Transverse colon (tissue), 4 donors: ENCODE data around the gene MAPK8IP2. TPM values are rescaled to one million over a fixed set of nuclear protein-coding genes. Genes with fewer than 3 reads are reported as not detected.
"Not testable (repeated sequence)": the region's sequence is repeated elsewhere in the genome, so short reads cannot be mapped to it uniquely, and the experiment has no call there.

Experiments
- DNase-seq: peaks from one replicate; pipeline ENCODE4 v3.0.0-alpha.2; 2019
- H3K27ac ChIP-seq, 4 donors: fragments of 200-600 bp; sonication (generic); 2 replicates each; pipeline ENCODE4 v1.5.1; 2016 to 2018; ENCODE audit warnings: inconsistent platforms in 4 of 4
- H3K27me3 ChIP-seq: fragments of 200-600 bp; sonication (generic); 2 replicates; pipeline ENCODE4 v1.5.1; 2017; ENCODE audit warnings: inconsistent platforms
- H3K36me3 ChIP-seq, 4 donors: fragments of 200-600 bp; sonication (generic); 2 replicates each; pipeline ENCODE4 v1.5.1; 2017 to 2019; ENCODE audit warnings: inconsistent platforms in 4 of 4
- H3K4me1 ChIP-seq, 4 donors: fragments of 200-600 bp; sonication (generic); 2 replicates each; pipeline ENCODE4 v1.5.1; 2017 to 2020; ENCODE audit warnings: inconsistent platforms in 4 of 4
- H3K4me3 ChIP-seq, 4 donors: fragments of 200-600 bp; sonication (generic); 1 replicate in 1 of 4; 2 replicates in 3 of 4; pipeline versions ENCODE4 v1.5.1 to v1.6.1; 2017 to 2019; ENCODE audit warnings: inconsistent platforms in 4 of 4
- H3K9me3 ChIP-seq, 2 donors: fragments of 200-600 bp; sonication (generic); 2 replicates each; pipeline ENCODE4 v1.5.1; 2017 to 2019; ENCODE audit warnings: inconsistent platforms in 2 of 2
- CTCF ChIP-seq, 5 experiments: fragments of 200-600 bp in 3 of 5; fragments of 450-650 bp in 2 of 5; sonication (generic) in 3 of 5; IDR thresholded peaks; 1 replicate in 2 of 5; 2 replicates in 3 of 5; pipeline ENCODE4 v1.5.1; 2016 to 2017; ENCODE audit warnings: antibody characterized with exemption in 5 of 5, inconsistent platforms in 3 of 5, mild to moderate bottlenecking in 2 of 5, moderate library complexity in 1 of 5
- EP300 ChIP-seq: sonication (generic); formaldehyde crosslinking; IDR thresholded peaks from one replicate; pipeline ENCODE4 v1.6.1; 2017; ENCODE audit warnings: antibody characterized with exemption, low read depth
- POLR2A ChIP-seq: fragments of 450-650 bp; IDR thresholded peaks from one replicate; pipeline ENCODE4 v1.6.1; 2016; ENCODE audit warnings: antibody characterized with exemption, mild to moderate bottlenecking, moderate library complexity
- POLR2AphosphoS5 ChIP-seq, 3 donors: sonication (generic); formaldehyde crosslinking; IDR thresholded peaks; one replicate each; pipeline ENCODE4 v1.6.1; 2016; ENCODE audit warnings: antibody characterized with exemption in 3 of 3
- WGBS, 2 donors: methylation state at CpG; one replicate each; pipeline ENCODE4 v1.1.5; 2018; ENCODE audit warnings: low coverage in 1 of 2; 5-methylcytosine and 5-hydroxymethylcytosine counted together
- in situ Hi-C, 4 donors: fragments of 200-750 bp; cut with MboI; loops; one replicate each; pipeline versions ENCODE4 v1.15.0 to v1.15.1; 2017; ENCODE audit warnings: low sequenced_read_pairs in 3 of 4, low pct_ligation_motif_present in 1 of 4, low pct_unique_long_range_greater_than_20kb in 1 of 4
- intact Hi-C: fragments of 100-400 bp; cut with DNase I; formaldehyde crosslinking; loops from one replicate; pipeline ENCODE4 v1.15.1; 2023; ENCODE audit warnings: low total_unique reads
- total RNA-seq, 4 donors: library from RNA; depleted of rRNA; stranded (reverse); fragments of >200 nt; gene quantifications; one replicate each; pipeline ENCODE4 v1.1.0, GENCODE V29; 2016

Gene MAPK8IP2
- total RNA-seq, 4 donors from 2014 or later, result 1.1 to 3.4 (median 1.8) TPM

- Histone ChIP-seq H3K4me1 (peaks cover 0 to 5% (median 2%) of the 10 kb centered on the region in 4 donors), H3K27me3 (peaks cover 67% of the 10 kb centered on the region), H3K36me3 (no peaks in the 10 kb centered on the region), H3K9me3 (no peaks in the 10 kb centered on the region), H3K27ac (no peak overlapping the region), H3K4me3 (no peak overlapping the region)
- no peak for DNase-seq
- in situ Hi-C loops (no loop called here), intact Hi-C loops (no loop called here)
- 90% methylated on average over 10 of the region's 20 CpGs; no CpG with 5 or more reads in 1 of the 2 donors for WGBS, 2 donors
- TF ChIP-seq POLR2AphosphoS5 (IDR thresholded peaks at IDR 0.05) (no peak), EP300 (no peak), CTCF (IDR thresholded peaks at IDR 0.05) (no peak), POLR2A (no peak)
Observed at GRCh38 chr22:50605613-50606074, 5.1 kb downstream of the MAPK8IP2 start.

DNA sequence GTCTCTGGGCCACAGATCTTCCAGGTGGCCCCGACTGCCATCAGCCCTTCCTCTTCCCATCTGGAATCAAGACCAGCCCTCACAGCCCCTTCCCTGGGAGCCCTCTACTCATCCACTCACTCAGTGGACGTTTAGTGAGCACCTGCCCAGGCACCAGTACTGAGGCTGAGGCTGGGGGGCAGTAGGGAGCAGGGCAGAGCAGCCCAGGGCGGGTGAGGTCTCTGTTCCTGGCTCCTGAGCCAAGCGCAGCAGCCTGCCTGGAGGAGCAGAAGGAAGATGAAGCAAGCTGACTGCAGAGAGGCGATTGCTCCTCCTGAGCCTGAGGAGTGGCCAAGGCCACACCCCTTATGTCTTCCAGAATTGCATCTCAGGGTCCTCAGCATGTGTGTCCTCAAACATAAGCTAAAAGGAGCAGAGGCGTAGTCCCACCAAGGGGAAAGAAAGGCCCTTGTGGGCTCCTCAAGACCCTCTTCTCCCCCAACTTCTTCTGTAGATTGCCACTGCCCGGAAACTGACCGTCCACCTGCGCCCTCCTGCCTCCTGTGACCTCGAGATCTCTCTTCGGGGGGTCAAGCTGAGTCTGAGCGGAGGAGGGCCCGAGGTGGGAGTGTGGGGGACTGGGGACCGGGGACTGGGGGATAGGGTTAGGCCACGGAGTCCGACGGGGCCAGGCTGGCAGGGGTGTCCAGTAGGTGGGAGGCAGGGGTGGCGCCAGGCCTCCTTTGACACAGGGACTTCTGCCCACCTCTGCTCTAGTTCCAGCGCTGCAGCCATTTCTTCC is 5.8 kb downstream of the MAPK8IP2 start:
- Histone ChIP-seq H3K9me3 (no peaks in the 10 kb centered on the region), H3K4me1 (no peaks in the 10 kb centered on the region), H3K27ac (no peak overlapping the region), H3K27me3 (peaks cover 61% of the 10 kb centered on the region), H3K36me3 (no peaks in the 10 kb centered on the region), H3K4me3 (no peak overlapping the region)
- TF ChIP-seq CTCF (IDR thresholded peaks at IDR 0.05) (no peak), EP300 (no peak), POLR2A (no peak), POLR2AphosphoS5 (IDR thresholded peaks at IDR 0.05) (no peak)
- no peak for DNase-seq
- in situ Hi-C loops, result no loop called here
- intact Hi-C loops, result no loop called here
- WGBS, 2 donors, result 72% methylated on average over 19 of the region's 19 CpGs; no CpG with 5 or more reads in 1 of the 2 donors

DNA sequence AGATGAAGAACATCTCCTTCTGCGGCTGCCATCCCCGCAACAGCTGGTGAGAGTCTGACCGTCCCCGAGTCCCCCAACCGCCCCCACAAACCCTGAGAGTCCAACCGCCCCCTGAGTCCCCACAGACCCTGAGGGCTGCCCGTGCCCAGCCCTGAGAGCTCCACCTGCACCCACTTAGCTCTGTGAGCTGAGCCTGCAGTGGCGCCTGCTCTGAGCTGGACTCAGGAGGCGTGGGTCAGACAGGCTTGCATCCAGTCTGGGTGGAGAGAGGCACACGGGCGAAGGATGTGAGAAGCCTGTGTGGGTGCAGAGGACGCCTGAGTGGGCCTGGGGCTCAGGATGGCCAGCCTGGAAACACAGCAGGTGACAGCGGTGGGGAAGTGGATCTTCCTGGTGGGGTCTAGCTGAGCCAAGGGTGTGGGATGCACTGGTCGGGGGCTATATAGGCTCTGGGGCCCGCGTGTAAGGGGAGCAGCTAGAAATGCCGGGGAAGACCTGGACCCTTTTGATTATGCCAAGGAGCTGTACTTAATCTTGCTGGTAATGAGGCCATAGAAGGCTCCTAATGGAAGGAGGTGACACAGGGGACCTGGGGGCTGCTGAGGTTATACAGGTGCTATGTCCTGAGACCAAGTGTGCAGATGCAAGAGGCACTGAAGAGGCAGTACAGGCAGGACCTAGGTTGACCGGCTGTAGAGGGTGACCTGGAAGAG is 6.5 kb downstream of the MAPK8IP2 start:
- Histone ChIP-seq H3K9me3 (no peaks in the 10 kb centered on the region), H3K4me3 (no peak overlapping the region), H3K27me3 (peaks cover 54% of the 10 kb centered on the region), H3K4me1 (peaks cover 0 to under 1% (median under 1%) of the 10 kb centered on the region in 4 donors), H3K36me3 (no peaks in the 10 kb centered on the region), H3K27ac (no peak overlapping the region)
- TF ChIP-seq CTCF (IDR thresholded peaks at IDR 0.05) (no peak), POLR2AphosphoS5 (IDR thresholded peaks at IDR 0.05) (no peak), POLR2A (no peak), EP300 (no peak)
- intact Hi-C loops (no loop called here), in situ Hi-C loops (no loop called here)
- WGBS, 2 donors, result 78% methylated on average over 18 of the region's 18 CpGs; no CpG with 5 or more reads in 1 of the 2 donors
- no peak for DNase-seq

DNA sequence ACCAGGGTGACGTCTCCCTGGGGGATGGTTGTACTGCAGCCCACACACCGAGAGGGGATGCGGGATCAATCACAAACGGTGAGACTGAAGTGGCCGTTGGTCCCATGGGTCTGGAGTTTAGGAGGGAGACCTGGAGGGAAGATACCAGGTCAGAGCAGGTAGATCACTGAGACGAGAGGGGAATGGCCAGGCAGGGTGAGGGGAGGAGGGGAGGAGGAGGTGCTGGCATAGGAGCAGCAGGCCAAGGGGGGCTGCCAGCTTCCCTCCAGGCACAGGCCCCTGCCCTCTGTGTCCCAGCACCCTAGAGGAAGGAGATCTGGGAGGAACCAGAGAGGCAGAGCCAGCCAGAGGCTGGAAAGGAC is 7.0 kb downstream of the MAPK8IP2 start:
- intact Hi-C loops, result no loop called here
- Histone ChIP-seq H3K4me1 (peaks cover 0 to 6% (median 2%) of the 10 kb centered on the region in 4 donors), H3K27me3 (peaks cover 53% of the 10 kb centered on the region), H3K36me3 (no peaks in the 10 kb centered on the region), H3K4me3 (no peak overlapping the region), H3K9me3 (no peaks in the 10 kb centered on the region), H3K27ac (no peak overlapping the region)
- 20 to 71% methylated on average over 1 to 6 of the region's 6 CpGs for WGBS, 2 donors
- no peak for DNase-seq
- in situ Hi-C loops, result no loop called here
- TF ChIP-seq POLR2A (no peak), CTCF (IDR thresholded peaks at IDR 0.05) (no peak), POLR2AphosphoS5 (IDR thresholded peaks at IDR 0.05) (no peak), EP300 (no peak)

- H3K9me3 ChIP-seq, result not testable (repeated sequence)
- H3K27me3 ChIP-seq, result peaks cover 47% of the 10 kb centered on the region
Observed at GRCh38 chr22:50608058-50608840, 7.7 kb downstream of the MAPK8IP2 start.

More at GRCh38 chr22:50608058-50608840, 7.7 kb downstream of the MAPK8IP2 start:
- DNase-seq, intact Hi-C loops, in situ Hi-C loops, H3K27ac ChIP-seq, H3K4me3 ChIP-seq, H3K36me3 ChIP-seq: not testable (repeated sequence)
- H3K4me1 ChIP-seq, result peaks cover 5 to 11% (median 6%) of the 10 kb centered on the region in 4 donors
- WGBS, 2 donors, result 75 to 85% methylated on average over 16 to 39 of the region's 39 CpGs
